Measurements from ENCODE around the gene C5orf46. TPM values are rescaled to one million over a fixed set of nuclear protein-coding genes. Genes with fewer than 3 reads are reported as not detected.

C5orf46 gene
- total RNA-seq, 2 donors from 2014 or later: not detected

- Mint-ChIP-seq H3K36me3 (no peaks in the 10 kb centered on the region), H3K27ac (no peak overlapping the region)
- no peak for ATAC-seq
Observed at GRCh38 chr5:147842869-147843268, 63.5 kb downstream of the C5orf46 start.

More at GRCh38 chr5:147842869-147843268, 63.5 kb downstream of the C5orf46 start:
- Mint-ChIP-seq H3K4me3 (no peak overlapping the region), H3K4me1 (ENCODE audit: low read depth in 2 of 2) (no peaks in the 10 kb centered on the region), H3K9me3 (no peaks in the 10 kb centered on the region), H3K27me3 (peaks cover 26 to 55% of the 10 kb centered on the region in 2 donors)
- no peak for DNase-seq (ENCODE audit: low spot score)

Other genes with a start within 250 kb of the C5orf46 start
- gene JAKMIP2, start 123.8 kb downstream of the C5orf46 start, total RNA-seq: 1 to 10 TPM; 5.5 to 6.8 TPM
- gene SPINK1, start 74.9 kb downstream of the C5orf46 start, total RNA-seq: not detected
- gene SCGB3A2, start 27.8 kb downstream of the C5orf46 start, total RNA-seq: not detected
- gene SPINK5, start 157.4 kb upstream of the C5orf46 start, total RNA-seq: not detected

Data from natural killer cell treated with Interleukin-12 subunit alpha and Interleukin-12 subunit beta and Interleukin-15 and Interleukin-18, amount 100 ng/mL, for 72 hours (primary cell).